GM12892 (cell line): ENCODE results near the gene SPOCK1.

Source experiments
- POLR2A ChIP-seq: IDR thresholded peaks from 2 replicates; pipeline ENCODE4 v1.6.1; 2011; ENCODE audit warnings: low read depth, low read length, control low read depth
- POLR2AphosphoS5 ChIP-seq: IDR thresholded peaks from 2 replicates; pipeline ENCODE4 v1.6.1; 2011; ENCODE audit warnings: low read depth, low read length, control low read depth

GRCh38 chr5:137233726-137234125 lies 265.4 kb downstream of the SPOCK1 start:
- TF ChIP-seq POLR2A = no peak
- no peak for TF ChIP-seq POLR2AphosphoS5
